ENCODE data around the gene BPIFB6. TPM values are rescaled to one million over a fixed set of nuclear protein-coding genes. Genes with fewer than 3 reads are reported as not detected.

BPIFB6 gene
- total and polyA plus RNA-seq, 10 of the 15 experiments (the other 5 are each of a cell fraction or from before 2014, with no cell fraction given): not detected

DNA sequence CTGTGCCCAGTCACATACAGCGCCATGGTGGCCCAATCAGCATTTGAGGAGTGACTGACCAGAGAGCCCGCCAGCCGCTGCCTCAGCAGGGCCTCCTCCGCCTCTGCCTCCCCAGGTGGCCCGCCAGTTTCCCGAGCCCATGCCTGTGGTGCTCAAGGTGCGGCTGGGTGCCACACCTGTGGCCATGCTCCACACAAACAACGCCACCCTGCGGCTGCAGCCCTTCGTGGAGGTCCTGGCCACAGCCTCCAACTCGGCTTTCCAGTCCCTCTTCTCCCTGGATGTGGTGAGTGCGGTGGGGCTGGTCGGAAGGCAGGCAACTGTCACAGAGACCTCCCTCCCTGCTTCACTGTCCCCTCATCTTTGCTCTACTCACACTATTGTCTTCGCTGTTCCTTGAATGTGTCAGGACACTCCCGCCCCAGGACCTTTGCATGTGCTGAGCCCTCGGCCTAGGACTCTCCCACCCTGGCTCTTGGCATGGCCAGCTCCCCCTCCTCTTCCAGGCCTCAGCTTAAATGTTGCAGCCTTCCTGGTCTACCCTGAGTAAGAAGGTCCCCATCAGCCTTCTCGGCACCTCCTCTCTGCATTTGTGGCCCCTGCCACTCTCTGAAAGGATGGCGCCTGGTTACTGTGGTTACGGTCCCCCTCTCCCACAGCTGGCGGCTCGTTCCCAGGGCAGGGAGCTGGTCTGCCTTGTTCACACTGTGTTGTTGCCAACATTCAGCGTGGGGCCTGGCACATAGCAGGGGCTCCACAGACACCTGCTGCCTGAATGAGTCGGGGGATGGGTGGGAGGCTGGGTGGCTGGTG lies 11.8 kb upstream of the BPIFB6 start (continued):
- TF ChIP-seq, protein P1, sequence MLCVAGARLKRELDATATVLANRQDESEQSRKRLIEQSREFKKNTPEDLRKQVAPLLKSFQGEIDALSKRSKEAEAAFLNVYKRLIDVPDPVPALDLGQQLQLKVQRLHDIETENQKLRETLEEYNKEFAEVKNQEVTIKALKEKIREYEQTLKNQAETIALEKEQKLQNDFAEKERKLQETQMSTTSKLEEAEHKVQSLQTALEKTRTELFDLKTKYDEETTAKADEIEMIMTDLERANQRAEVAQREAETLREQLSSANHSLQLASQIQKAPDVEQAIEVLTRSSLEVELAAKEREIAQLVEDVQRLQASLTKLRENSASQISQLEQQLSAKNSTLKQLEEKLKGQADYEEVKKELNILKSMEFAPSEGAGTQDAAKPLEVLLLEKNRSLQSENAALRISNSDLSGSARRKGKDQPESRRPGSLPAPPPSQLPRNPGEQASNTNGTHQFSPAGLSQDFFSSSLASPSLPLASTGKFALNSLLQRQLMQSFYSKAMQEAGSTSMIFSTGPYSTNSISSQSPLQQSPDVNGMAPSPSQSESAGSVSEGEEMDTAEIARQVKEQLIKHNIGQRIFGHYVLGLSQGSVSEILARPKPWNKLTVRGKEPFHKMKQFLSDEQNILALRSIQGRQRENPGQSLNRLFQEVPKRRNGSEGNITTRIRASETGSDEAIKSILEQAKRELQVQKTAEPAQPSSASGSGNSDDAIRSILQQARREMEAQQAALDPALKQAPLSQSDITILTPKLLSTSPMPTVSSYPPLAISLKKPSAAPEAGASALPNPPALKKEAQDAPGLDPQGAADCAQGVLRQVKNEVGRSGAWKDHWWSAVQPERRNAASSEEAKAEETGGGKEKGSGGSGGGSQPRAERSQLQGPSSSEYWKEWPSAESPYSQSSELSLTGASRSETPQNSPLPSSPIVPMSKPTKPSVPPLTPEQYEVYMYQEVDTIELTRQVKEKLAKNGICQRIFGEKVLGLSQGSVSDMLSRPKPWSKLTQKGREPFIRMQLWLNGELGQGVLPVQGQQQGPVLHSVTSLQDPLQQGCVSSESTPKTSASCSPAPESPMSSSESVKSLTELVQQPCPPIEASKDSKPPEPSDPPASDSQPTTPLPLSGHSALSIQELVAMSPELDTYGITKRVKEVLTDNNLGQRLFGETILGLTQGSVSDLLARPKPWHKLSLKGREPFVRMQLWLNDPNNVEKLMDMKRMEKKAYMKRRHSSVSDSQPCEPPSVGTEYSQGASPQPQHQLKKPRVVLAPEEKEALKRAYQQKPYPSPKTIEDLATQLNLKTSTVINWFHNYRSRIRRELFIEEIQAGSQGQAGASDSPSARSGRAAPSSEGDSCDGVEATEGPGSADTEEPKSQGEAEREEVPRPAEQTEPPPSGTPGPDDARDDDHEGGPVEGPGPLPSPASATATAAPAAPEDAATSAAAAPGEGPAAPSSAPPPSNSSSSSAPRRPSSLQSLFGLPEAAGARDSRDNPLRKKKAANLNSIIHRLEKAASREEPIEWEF (IDR thresholded peaks at IDR 0.05; ENCODE audit: insufficient replicate concordance, low read depth, low read length): no peak
- TF ChIP-seq TCF3 (IDR thresholded peaks at IDR 0.05; ENCODE audit: borderline replicate concordance, insufficient read depth, low read depth, low read length): no peak
- TF ChIP-seq CHD2 (IDR thresholded peaks at IDR 0.05; ENCODE audit: borderline replicate concordance, low read depth, low read length): no peak
- TF ChIP-seq, protein P2, sequence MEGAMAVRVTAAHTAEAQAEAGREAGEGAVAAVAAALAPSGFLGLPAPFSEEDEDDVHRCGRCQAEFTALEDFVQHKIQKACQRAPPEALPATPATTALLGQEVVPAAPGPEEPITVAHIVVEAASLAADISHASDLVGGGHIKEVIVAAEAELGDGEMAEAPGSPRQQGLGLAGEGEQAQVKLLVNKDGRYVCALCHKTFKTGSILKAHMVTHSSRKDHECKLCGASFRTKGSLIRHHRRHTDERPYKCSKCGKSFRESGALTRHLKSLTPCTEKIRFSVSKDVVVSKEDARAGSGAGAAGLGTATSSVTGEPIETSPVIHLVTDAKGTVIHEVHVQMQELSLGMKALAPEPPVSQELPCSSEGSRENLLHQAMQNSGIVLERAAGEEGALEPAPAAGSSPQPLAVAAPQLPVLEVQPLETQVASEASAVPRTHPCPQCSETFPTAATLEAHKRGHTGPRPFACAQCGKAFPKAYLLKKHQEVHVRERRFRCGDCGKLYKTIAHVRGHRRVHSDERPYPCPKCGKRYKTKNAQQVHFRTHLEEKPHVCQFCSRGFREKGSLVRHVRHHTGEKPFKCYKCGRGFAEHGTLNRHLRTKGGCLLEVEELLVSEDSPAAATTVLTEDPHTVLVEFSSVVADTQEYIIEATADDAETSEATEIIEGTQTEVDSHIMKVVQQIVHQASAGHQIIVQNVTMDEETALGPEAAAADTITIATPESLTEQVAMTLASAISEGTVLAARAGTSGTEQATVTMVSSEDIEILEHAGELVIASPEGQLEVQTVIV (IDR thresholded peaks at IDR 0.05; ENCODE audit: borderline replicate concordance, partially characterized antibody): no peak
- TF ChIP-seq RAD51 (IDR thresholded peaks at IDR 0.05): no peak
- TF ChIP-seq CBFB (IDR thresholded peaks at IDR 0.05; ENCODE audit: low read depth): no peak
- no peak for TF ChIP-seq ATF7 (IDR thresholded peaks at IDR 0.05; ENCODE audit: low read depth)
- no peak for TF ChIP-seq IRF4 (IDR thresholded peaks at IDR 0.05; ENCODE audit: low read depth, low read length)
- no peak for TF ChIP-seq NFYA (IDR thresholded peaks at IDR 0.05; ENCODE audit: borderline replicate concordance, low read depth, low read length)
- TF ChIP-seq RUNX3 (IDR thresholded peaks at IDR 0.05; ENCODE audit: low read length): no peak

Data from GM12878 (cell line).